Spleen (tissue), 11 donors: ENCODE data around the gene HSD17B7. TPM values are rescaled to one million over a fixed set of nuclear protein-coding genes. Genes with fewer than 3 reads are reported as not detected.
"Not testable (repeated sequence)": the region's sequence is repeated elsewhere in the genome, so short reads cannot be mapped to it uniquely, and the experiment has no call there.

Source experiments
- DNase-seq: peaks from one replicate; pipeline ENCODE4 v3.0.0-alpha.2; 2020
- H3K27ac ChIP-seq, 8 donors: fragments of 200-600 bp; sonication (generic) in 7 of 8; 1 replicate in 4 of 8; 2 replicates in 4 of 8; pipeline versions ENCODE4 v1.5.0 to v1.8.0; 2016 to 2021; ENCODE audit warnings: inconsistent platforms in 4 of 8, mild to moderate bottlenecking in 4 of 8, moderate library complexity in 1 of 8
- H3K27me3 ChIP-seq, 7 donors: fragments of 200-600 bp; sonication (generic) in 6 of 7; replicated peaks in 1 of 7; 1 replicate in 4 of 7; 2 replicates in 3 of 7; pipeline versions ENCODE4 v1.5.0 to v1.8.0; 2016 to 2021; ENCODE audit warnings: inconsistent platforms in 3 of 7, mild to moderate bottlenecking in 1 of 7
- H3K36me3 ChIP-seq, 6 donors: fragments of 200-600 bp; sonication (generic) in 5 of 6; 1 replicate in 4 of 6; 2 replicates in 2 of 6; pipeline versions ENCODE4 v1.5.0 to v1.8.0; 2016 to 2021; ENCODE audit warnings: inconsistent platforms in 2 of 6
- H3K4me1 ChIP-seq, 6 donors: fragments of 200-600 bp; sonication (generic) in 5 of 6; 1 replicate in 3 of 6; 2 replicates in 3 of 6; pipeline versions ENCODE4 v1.5.0 to v1.8.0; 2016 to 2021; ENCODE audit warnings: inconsistent platforms in 3 of 6
- H3K4me3 ChIP-seq, 8 donors: fragments of 200-600 bp; sonication (generic) in 7 of 8; 1 replicate in 4 of 8; 2 replicates in 4 of 8; pipeline versions ENCODE4 v1.5.0 to v1.8.0; 2016 to 2021; ENCODE audit warnings: inconsistent platforms in 4 of 8, mild to moderate bottlenecking in 4 of 8, moderate library complexity in 2 of 8
- H3K9me3 ChIP-seq, 8 donors: fragments of 200-600 bp; sonication (generic) in 7 of 8; 1 replicate in 4 of 8; 2 replicates in 4 of 8; pipeline versions ENCODE4 v1.5.0 to v1.8.0; 2016 to 2021; ENCODE audit warnings: inconsistent platforms in 4 of 8
- POLR2A ChIP-seq, 3 donors: fragments of 450-650 bp; IDR thresholded peaks; one replicate each; pipeline ENCODE4 v1.5.1; 2017; ENCODE audit warnings: antibody characterized with exemption in 3 of 3, mild to moderate bottlenecking in 1 of 3
- POLR2AphosphoS5 ChIP-seq, 3 donors: sonication (generic); formaldehyde crosslinking; IDR thresholded peaks; one replicate each; pipeline ENCODE4 v1.5.1; 2017; ENCODE audit warnings: antibody characterized with exemption in 3 of 3
- WGBS, 5 donors: extraction: QIAGEN DNeasy Blood & Tissue Kit in 3 of 5; methylation state at CpG; one replicate each; pipeline versions ENCODE4 v1.1.5 to v1.1.7; 2013 to 2018; 5-methylcytosine and 5-hydroxymethylcytosine counted together
- intact Hi-C: fragments of 100-400 bp; cut with DNase I; formaldehyde crosslinking; loops from one replicate; pipeline ENCODE4 v1.15.0; 2023; ENCODE audit warnings: low total_unique reads
- polyA plus RNA-seq, 3 donors: library from polyadenylated mRNA; stranded (reverse); fragments of 200-250 nt; gene quantifications; one replicate each; pipeline ENCODE4 v1.2.1, GENCODE V29; 2013
- total RNA-seq, 7 donors: library from RNA; depleted of rRNA in 3 of 7; stranded (reverse); fragments of >200 nt in 3 of 7; fragmentation: NEBNext Ultra II Directional in 4 of 7; extraction: Animal tissue kit (Norgen Biotek cat#: 25700) in 4 of 7; gene quantifications; one replicate each; pipeline versions ENCODE4 v1.1.0 to v1.2.1, GENCODE V29; 2016 to 2021
- TF ChIP-seq, protein P1 (sequence below), 11 experiments: fragments of 200-600 bp in 7 of 11; fragments of 450-650 bp in 4 of 11; sonication (generic) in 4 of 11; IDR thresholded peaks in 8 of 11; conservative IDR thresholded peaks in 3 of 11; 1 replicate in 7 of 11; 2 replicates in 4 of 11; pipeline versions ENCODE4 v1.4.0 to v1.8.0; 2016 to 2021; ENCODE audit warnings: antibody characterized with exemption in 11 of 11, inconsistent platforms in 4 of 11, mild to moderate bottlenecking in 1 of 11
- donor health status: healthy with polysubstance abuse.
- donor health status: DM: no; HTN: no; CAD: no; lungs with moderate emphysema.
- donor health status: DM: no; HTN: no; CAD: no.
- donor health status: Bipolar disorder and iron deficiency.
- donor health status: healthy.
- donor health status: DM: no; HTN: no; CAD: no.
- donor health status: DM: yes; HTN: yes; CAD: no.

The HSD17B7 gene
- total and polyA plus RNA-seq, 10 donors = 9.6 to 25.6 (median 18.1) TPM

- TF ChIP-seq, protein P1, sequence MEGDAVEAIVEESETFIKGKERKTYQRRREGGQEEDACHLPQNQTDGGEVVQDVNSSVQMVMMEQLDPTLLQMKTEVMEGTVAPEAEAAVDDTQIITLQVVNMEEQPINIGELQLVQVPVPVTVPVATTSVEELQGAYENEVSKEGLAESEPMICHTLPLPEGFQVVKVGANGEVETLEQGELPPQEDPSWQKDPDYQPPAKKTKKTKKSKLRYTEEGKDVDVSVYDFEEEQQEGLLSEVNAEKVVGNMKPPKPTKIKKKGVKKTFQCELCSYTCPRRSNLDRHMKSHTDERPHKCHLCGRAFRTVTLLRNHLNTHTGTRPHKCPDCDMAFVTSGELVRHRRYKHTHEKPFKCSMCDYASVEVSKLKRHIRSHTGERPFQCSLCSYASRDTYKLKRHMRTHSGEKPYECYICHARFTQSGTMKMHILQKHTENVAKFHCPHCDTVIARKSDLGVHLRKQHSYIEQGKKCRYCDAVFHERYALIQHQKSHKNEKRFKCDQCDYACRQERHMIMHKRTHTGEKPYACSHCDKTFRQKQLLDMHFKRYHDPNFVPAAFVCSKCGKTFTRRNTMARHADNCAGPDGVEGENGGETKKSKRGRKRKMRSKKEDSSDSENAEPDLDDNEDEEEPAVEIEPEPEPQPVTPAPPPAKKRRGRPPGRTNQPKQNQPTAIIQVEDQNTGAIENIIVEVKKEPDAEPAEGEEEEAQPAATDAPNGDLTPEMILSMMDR (IDR thresholded peaks at IDR 0.05 in 8 of 11, conservative IDR thresholded peaks at IDR 0.05 in 3 of 11) = peak in 5 of 11 experiments; percentile 19 to 30 (median 22)
- H3K27me3 ChIP-seq, intact Hi-C loops, DNase-seq, H3K4me1 ChIP-seq, H3K27ac ChIP-seq, H3K9me3 ChIP-seq, H3K4me3 ChIP-seq: not testable (repeated sequence)
- 64 to 75% (median 68%) methylated on average over 5 to 6 of the region's 6 CpGs for WGBS, 5 donors
- H3K36me3 ChIP-seq = peaks cover 0 to 82% (median 43%) of the 10 kb centered on the region in 6 donors
Observed at GRCh38 chr1:162799995-162800830, 9.7 kb downstream of the HSD17B7 start.

GRCh38 chr1:162807503-162807902 lies 17.0 kb downstream of the HSD17B7 start:
- H3K27me3 ChIP-seq, H3K4me3 ChIP-seq, DNase-seq, H3K4me1 ChIP-seq, H3K9me3 ChIP-seq, H3K27ac ChIP-seq, intact Hi-C loops: not testable (repeated sequence)
- WGBS, 5 donors = 67 to 94% (median 83%) methylated on average over 1 to 2 of the region's 2 CpGs; no CpG with 5 or more reads in 1 of the 5 donors
- peaks cover 3 to 76% (median 43%) of the 10 kb centered on the region in 6 donors for H3K36me3 ChIP-seq

GRCh38 chr1:162812357-162812756 lies 21.9 kb downstream of the HSD17B7 start:
- H3K4me3 ChIP-seq, H3K27ac ChIP-seq, H3K27me3 ChIP-seq, H3K4me1 ChIP-seq, intact Hi-C loops, DNase-seq, H3K9me3 ChIP-seq: not testable (repeated sequence)
- H3K36me3 ChIP-seq = peaks cover 0 to 37% (median 13%) of the 10 kb centered on the region in 6 donors
- WGBS, 5 donors = 97 to 100% (median 100%) methylated on average over 2 of the region's 2 CpGs

- peaks cover 3 to 13% (median 9%) of the 10 kb centered on the region in 6 donors for H3K4me1 ChIP-seq
- DNase-seq, H3K27ac ChIP-seq, H3K9me3 ChIP-seq, intact Hi-C loops, H3K36me3 ChIP-seq, H3K4me3 ChIP-seq: not testable (repeated sequence)
- peaks cover 0 to 18% (median 10%) of the 10 kb centered on the region in 7 donors for H3K27me3 ChIP-seq
- 83 to 95% (median 88%) methylated on average over 2 of the region's 2 CpGs for WGBS, 5 donors
Observed at GRCh38 chr1:162818136-162818535, 27.6 kb downstream of the HSD17B7 start.

DNA sequence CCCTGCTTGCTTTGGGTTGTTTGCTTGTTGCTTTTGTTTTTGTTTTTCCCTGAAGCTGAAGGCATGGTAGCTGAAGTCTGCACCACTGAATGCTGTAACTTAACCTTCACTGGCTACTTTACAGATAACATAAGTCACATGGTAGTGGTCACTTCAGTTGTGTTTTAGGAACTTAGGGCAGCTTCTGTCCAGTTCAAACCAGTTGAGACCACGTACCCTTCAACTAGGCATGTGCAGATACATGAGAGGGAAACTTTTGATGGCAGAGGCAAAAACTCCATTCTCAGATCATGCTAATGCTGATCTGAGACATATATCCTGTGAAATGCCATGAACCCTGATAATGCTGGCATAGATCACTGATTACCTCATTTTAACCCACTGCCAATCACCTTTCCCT lies 28.2 kb downstream of the HSD17B7 start:
- H3K27ac ChIP-seq, DNase-seq, intact Hi-C loops, H3K4me3 ChIP-seq, H3K9me3 ChIP-seq, H3K36me3 ChIP-seq: not testable (repeated sequence)
- H3K4me1 ChIP-seq = peaks cover 3 to 13% (median 9%) of the 10 kb centered on the region in 6 donors
- 86 to 93% (median 89%) methylated on average over 1 of the region's 1 CpG for WGBS, 5 donors
- H3K27me3 ChIP-seq = peaks cover 0 to 22% (median 13%) of the 10 kb centered on the region in 7 donors

DNA sequence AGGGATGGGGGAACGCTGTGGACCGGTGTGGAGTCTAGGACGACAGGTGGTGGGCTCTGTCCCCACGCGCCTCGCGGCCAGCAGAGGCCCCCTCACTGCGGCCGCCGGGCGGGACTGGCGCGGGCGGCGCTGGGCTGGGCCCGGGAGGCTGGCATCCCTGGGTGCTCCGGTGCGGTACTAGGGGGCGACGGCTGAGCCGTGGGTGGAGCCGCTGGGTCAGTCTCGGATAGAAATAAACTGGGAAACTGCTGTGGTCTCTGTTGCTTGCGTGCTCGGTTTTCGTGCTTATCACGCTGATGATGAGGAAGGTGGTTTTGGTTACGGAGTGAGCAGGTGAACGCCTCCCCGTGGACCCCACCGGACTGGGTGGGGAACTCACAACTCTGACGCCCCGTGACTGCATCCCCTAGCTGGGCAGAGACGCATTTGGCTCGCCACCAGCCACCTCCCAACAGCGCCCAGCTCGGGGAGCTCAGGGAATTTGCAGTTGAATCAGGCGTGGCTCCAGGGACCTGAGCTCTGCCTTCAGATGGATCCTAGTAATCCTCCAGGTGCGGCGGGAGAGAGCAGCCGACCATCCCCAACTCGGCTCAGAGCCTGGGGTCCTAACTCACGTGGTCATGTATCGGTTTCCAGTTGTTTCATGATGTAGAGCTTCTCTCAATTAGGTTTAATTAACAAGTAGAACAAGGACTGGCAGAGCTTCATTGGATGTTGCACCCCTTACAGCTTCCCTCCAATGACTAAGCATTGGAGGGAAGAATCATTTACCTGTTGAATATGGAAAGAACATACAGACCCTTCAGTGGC lies 32.1 kb downstream of the HSD17B7 start:
- intact Hi-C loops = no loop called here
- H3K27me3 ChIP-seq = peaks cover 0 to 37% (median 13%) of the 10 kb centered on the region in 7 donors
- peaks cover 3 to 13% (median 9%) of the 10 kb centered on the region in 6 donors for H3K4me1 ChIP-seq
- WGBS, 5 donors = 7 to 9% (median 8%) methylated on average over 29 to 44 of the region's 44 CpGs
- no peak for DNase-seq
- no peaks in the 10 kb centered on the region for H3K9me3 ChIP-seq
- H3K36me3 ChIP-seq = no peaks in the 10 kb centered on the region
- peak overlapping the region in 1 of 8 donors; percentile 40 for H3K27ac ChIP-seq
- no peak for TF ChIP-seq POLR2AphosphoS5 (IDR thresholded peaks at IDR 0.05)
- no peak for TF ChIP-seq POLR2A (IDR thresholded peaks at IDR 0.05)
- TF ChIP-seq, protein P1 (IDR thresholded peaks at IDR 0.05 in 8 of 11, conservative IDR thresholded peaks at IDR 0.05 in 3 of 11) = no peak
- H3K4me3 ChIP-seq = peak overlapping the region in 3 of 8 donors; percentile 10 to 50 (median 24)
